GM23338 (cell line): ENCODE measurements around the gene POLA2. TPM values are rescaled to one million over a fixed set of nuclear protein-coding genes. Genes with fewer than 3 reads are reported as not detected.

Source experiments
- ATAC-seq: fragments of 200-7000 bp; cut with Tn5 transposase; 3 replicates; pipeline ENCODE4 v1.9.1; 2020
- DNase-seq: peaks from one replicate; pipeline ENCODE4 v3.0.0-alpha.2; 2015; ENCODE audit warnings: low spot score
- H2AFZ ChIP-seq: fragments of 200-600 bp; sonication (generic); 2 replicates; pipeline ENCODE4 v1.8.0; 2016; ENCODE audit warnings: antibody characterized with exemption, mild to moderate bottlenecking, moderate library complexity
- H3F3A ChIP-seq: fragments of 200-600 bp; sonication (generic); replicated peaks from 2 replicates; pipeline ENCODE4 v1.8.0; 2017; ENCODE audit warnings: antibody characterized with exemption, mixed run types, low read depth
- H3K27ac ChIP-seq: fragments of 200-600 bp; sonication (generic); 2 replicates; pipeline ENCODE4 v1.6.1; 2016; ENCODE audit warnings: low read depth
- H3K27me3 ChIP-seq: fragments of 200-600 bp; sonication (generic); 2 replicates; pipeline ENCODE4 v1.8.0; 2016; ENCODE audit warnings: mild to moderate bottlenecking, mixed run types, moderate library complexity; ENCODE audit not compliant: insufficient read depth
- H3K36me3 ChIP-seq: fragments of 200-600 bp; sonication (generic); 2 replicates; pipeline ENCODE4 v1.8.0; 2016; ENCODE audit warnings: mild to moderate bottlenecking; ENCODE audit not compliant: insufficient read depth
- H3K4me1 ChIP-seq: fragments of 200-600 bp; sonication (generic); 2 replicates; pipeline ENCODE4 v1.8.0; 2016; ENCODE audit warnings: mild to moderate bottlenecking, moderate library complexity; ENCODE audit not compliant: insufficient read depth
- H3K4me2 ChIP-seq: fragments of 200-600 bp; sonication (generic); 2 replicates; pipeline ENCODE4 v1.7.1; 2017; ENCODE audit warnings: mixed run types
- H3K4me3 ChIP-seq: fragments of 200-600 bp; sonication (generic); 2 replicates; pipeline ENCODE4 v1.6.1; 2016; ENCODE audit warnings: mixed run types
- H3K79me2 ChIP-seq: fragments of 200-600 bp; sonication (generic); replicated peaks from 2 replicates; pipeline ENCODE4 v1.8.0; 2017; ENCODE audit warnings: mild to moderate bottlenecking; ENCODE audit not compliant: insufficient read depth
- H3K9me2 ChIP-seq: fragments of 200-600 bp; sonication (generic); 2 replicates; pipeline ENCODE4 v1.8.0; 2017; ENCODE audit not compliant: insufficient read depth
- H4K20me1 ChIP-seq: fragments of 200-600 bp; sonication (generic); replicated peaks from 2 replicates; pipeline ENCODE4 v1.8.0; 2017; ENCODE audit warnings: mild to moderate bottlenecking; ENCODE audit not compliant: insufficient read depth
- H3K27ac Mint-ChIP-seq: 2 replicates; pipeline ENCODE4 v1.8.0; 2020; ENCODE audit warnings: inconsistent platforms, mild to moderate bottlenecking, moderate library complexity, mixed read lengths
- H3K27me3 Mint-ChIP-seq: 3 replicates; pipeline ENCODE4 v1.8.0; 2022; ENCODE audit warnings: low read depth, mild to moderate bottlenecking, moderate library complexity, mixed read lengths, inconsistent platforms; ENCODE audit not compliant: insufficient read depth, poor library complexity
- H3K36me3 Mint-ChIP-seq: 3 replicates; pipeline ENCODE4 v1.8.0; 2021; ENCODE audit warnings: low read depth, mild to moderate bottlenecking, inconsistent platforms, moderate library complexity, mixed read lengths
- H3K4me1 Mint-ChIP-seq: 3 replicates; pipeline ENCODE4 v1.8.0; 2020; ENCODE audit warnings: mild to moderate bottlenecking, inconsistent platforms, mixed read lengths
- H3K4me3 Mint-ChIP-seq: 3 replicates; pipeline ENCODE4 v1.8.0; 2021; ENCODE audit warnings: moderate library complexity, mild to moderate bottlenecking, inconsistent platforms, mixed read lengths
- H3K9me3 Mint-ChIP-seq: 3 replicates; pipeline ENCODE4 v1.8.0; 2020; ENCODE audit warnings: moderate library complexity, mild to moderate bottlenecking, inconsistent platforms, mixed read lengths
- EZH2 ChIP-seq: fragments of 200-600 bp; sonication (generic); IDR thresholded peaks from one replicate; pipeline ENCODE4 v1.8.0; 2017; ENCODE audit warnings: antibody characterized with exemption, mild to moderate bottlenecking, low read depth; ENCODE audit not compliant: unreplicated experiment
- JUNB ChIP-seq: IDR thresholded peaks from one replicate; pipeline ENCODE4 v1.6.1; 2016; ENCODE audit warnings: antibody characterized with exemption; ENCODE audit not compliant: unreplicated experiment
- POLR2AphosphoS5 ChIP-seq: IDR thresholded peaks from 2 replicates; pipeline ENCODE4 v1.6.1; 2016; ENCODE audit warnings: antibody characterized with exemption, low read depth
- ZNF331 ChIP-seq: fragments of 250-450 bp; sonication (Bioruptor Pico); IDR thresholded peaks from 2 replicates; pipeline ENCODE4 v1.5.0; 2020; ENCODE audit warnings: low read depth, mild to moderate bottlenecking, moderate library complexity
- polyA plus RNA-seq: library from polyadenylated mRNA; unstranded; fragments of >200 nt; fragmentation: Nextera tagmentation; extraction: Ambion mirVana; gene quantifications from 2 replicates; pipeline ENCODE4 v1.2.1, GENCODE V29; 2016
- total RNA-seq: library from RNA; depleted of rRNA; stranded (reverse); fragments of >200 nt; shearing (Covaris generic); gene quantifications from 2 replicates; pipeline ENCODE4 v1.2.3, GENCODE V29; 2014
- TF ChIP-seq, protein P1 (sequence below): IDR thresholded peaks from one replicate; pipeline ENCODE4 v1.6.1; 2018; ENCODE audit warnings: antibody characterized with exemption; ENCODE audit not compliant: unreplicated experiment
- TF ChIP-seq, protein P2 (sequence below): fragments of 250-450 bp; sonication (Bioruptor Pico); IDR thresholded peaks from 2 replicates; pipeline ENCODE4 v1.5.0; 2020; ENCODE audit warnings: mild to moderate bottlenecking, moderate library complexity
- TF ChIP-seq, protein P3 (sequence below), 2 experiments: fragments of 200-600 bp in 1 of 2; sonication (generic) in 1 of 2; conservative IDR thresholded peaks; 2 replicates each; pipeline versions ENCODE4 v1.5.1 to v1.6.1; 2016 to 2017; ENCODE audit warnings: antibody characterized with exemption in 2 of 2, low read depth in 2 of 2, mild to moderate bottlenecking in 2 of 2, moderate library complexity in 1 of 2

POLA2 gene
- total and polyA plus RNA-seq, 2 experiments from 2014 or later, result 22.5 to 30.4 TPM

DNA sequence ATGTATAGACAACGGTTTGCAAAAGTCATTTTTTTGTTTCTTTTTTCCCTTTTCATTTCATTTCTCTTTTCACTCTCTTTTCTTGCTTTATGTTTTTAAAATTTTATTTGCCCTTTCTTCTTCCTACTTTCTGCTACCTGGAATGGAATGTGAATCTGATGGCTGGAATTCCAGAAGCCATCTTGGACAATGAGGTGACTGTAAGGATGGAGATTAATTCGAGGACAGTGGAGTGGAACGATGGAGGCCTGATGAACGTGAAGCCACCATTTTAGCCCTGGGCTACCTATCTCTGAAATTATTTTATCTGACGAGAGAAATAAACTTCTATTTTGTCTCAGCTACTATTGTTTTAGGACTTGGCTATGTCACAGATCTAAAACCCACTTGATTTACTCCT is 2.8 kb upstream of the POLA2 start:
- Histone ChIP-seq H3K79me2 (peaks cover 20% of the 10 kb centered on the region), H4K20me1 (no peaks in the 10 kb centered on the region), H3K4me2 (no peak overlapping the region), H3K9me2 (no peaks in the 10 kb centered on the region), H2AFZ (no peak overlapping the region), H3K27me3 (no peaks in the 10 kb centered on the region), H3K4me3 (no peak overlapping the region), H3K36me3 (no peaks in the 10 kb centered on the region), H3K27ac (no peak overlapping the region), H3F3A (peaks cover 12% of the 10 kb centered on the region), H3K4me1 (peaks cover 10% of the 10 kb centered on the region)
- Mint-ChIP-seq H3K9me3 (no peaks in the 10 kb centered on the region; the same call in 2 of the 3 replicates), H3K36me3 (peaks cover 8% of the 10 kb centered on the region), H3K27me3 (peaks cover 18% of the 10 kb centered on the region), H3K27ac (no peak overlapping the region), H3K4me1 (peaks cover 16% of the 10 kb centered on the region), H3K4me3 (no peak overlapping the region; the same call in 2 of the 3 replicates)
- TF ChIP-seq POLR2AphosphoS5 (no peak), JUNB (no peak), ZNF331 (no peak), EZH2 (no peak)
- TF ChIP-seq, protein P1, sequence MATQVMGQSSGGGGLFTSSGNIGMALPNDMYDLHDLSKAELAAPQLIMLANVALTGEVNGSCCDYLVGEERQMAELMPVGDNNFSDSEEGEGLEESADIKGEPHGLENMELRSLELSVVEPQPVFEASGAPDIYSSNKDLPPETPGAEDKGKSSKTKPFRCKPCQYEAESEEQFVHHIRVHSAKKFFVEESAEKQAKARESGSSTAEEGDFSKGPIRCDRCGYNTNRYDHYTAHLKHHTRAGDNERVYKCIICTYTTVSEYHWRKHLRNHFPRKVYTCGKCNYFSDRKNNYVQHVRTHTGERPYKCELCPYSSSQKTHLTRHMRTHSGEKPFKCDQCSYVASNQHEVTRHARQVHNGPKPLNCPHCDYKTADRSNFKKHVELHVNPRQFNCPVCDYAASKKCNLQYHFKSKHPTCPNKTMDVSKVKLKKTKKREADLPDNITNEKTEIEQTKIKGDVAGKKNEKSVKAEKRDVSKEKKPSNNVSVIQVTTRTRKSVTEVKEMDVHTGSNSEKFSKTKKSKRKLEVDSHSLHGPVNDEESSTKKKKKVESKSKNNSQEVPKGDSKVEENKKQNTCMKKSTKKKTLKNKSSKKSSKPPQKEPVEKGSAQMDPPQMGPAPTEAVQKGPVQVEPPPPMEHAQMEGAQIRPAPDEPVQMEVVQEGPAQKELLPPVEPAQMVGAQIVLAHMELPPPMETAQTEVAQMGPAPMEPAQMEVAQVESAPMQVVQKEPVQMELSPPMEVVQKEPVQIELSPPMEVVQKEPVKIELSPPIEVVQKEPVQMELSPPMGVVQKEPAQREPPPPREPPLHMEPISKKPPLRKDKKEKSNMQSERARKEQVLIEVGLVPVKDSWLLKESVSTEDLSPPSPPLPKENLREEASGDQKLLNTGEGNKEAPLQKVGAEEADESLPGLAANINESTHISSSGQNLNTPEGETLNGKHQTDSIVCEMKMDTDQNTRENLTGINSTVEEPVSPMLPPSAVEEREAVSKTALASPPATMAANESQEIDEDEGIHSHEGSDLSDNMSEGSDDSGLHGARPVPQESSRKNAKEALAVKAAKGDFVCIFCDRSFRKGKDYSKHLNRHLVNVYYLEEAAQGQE, result no peak
- TF ChIP-seq, protein P2, sequence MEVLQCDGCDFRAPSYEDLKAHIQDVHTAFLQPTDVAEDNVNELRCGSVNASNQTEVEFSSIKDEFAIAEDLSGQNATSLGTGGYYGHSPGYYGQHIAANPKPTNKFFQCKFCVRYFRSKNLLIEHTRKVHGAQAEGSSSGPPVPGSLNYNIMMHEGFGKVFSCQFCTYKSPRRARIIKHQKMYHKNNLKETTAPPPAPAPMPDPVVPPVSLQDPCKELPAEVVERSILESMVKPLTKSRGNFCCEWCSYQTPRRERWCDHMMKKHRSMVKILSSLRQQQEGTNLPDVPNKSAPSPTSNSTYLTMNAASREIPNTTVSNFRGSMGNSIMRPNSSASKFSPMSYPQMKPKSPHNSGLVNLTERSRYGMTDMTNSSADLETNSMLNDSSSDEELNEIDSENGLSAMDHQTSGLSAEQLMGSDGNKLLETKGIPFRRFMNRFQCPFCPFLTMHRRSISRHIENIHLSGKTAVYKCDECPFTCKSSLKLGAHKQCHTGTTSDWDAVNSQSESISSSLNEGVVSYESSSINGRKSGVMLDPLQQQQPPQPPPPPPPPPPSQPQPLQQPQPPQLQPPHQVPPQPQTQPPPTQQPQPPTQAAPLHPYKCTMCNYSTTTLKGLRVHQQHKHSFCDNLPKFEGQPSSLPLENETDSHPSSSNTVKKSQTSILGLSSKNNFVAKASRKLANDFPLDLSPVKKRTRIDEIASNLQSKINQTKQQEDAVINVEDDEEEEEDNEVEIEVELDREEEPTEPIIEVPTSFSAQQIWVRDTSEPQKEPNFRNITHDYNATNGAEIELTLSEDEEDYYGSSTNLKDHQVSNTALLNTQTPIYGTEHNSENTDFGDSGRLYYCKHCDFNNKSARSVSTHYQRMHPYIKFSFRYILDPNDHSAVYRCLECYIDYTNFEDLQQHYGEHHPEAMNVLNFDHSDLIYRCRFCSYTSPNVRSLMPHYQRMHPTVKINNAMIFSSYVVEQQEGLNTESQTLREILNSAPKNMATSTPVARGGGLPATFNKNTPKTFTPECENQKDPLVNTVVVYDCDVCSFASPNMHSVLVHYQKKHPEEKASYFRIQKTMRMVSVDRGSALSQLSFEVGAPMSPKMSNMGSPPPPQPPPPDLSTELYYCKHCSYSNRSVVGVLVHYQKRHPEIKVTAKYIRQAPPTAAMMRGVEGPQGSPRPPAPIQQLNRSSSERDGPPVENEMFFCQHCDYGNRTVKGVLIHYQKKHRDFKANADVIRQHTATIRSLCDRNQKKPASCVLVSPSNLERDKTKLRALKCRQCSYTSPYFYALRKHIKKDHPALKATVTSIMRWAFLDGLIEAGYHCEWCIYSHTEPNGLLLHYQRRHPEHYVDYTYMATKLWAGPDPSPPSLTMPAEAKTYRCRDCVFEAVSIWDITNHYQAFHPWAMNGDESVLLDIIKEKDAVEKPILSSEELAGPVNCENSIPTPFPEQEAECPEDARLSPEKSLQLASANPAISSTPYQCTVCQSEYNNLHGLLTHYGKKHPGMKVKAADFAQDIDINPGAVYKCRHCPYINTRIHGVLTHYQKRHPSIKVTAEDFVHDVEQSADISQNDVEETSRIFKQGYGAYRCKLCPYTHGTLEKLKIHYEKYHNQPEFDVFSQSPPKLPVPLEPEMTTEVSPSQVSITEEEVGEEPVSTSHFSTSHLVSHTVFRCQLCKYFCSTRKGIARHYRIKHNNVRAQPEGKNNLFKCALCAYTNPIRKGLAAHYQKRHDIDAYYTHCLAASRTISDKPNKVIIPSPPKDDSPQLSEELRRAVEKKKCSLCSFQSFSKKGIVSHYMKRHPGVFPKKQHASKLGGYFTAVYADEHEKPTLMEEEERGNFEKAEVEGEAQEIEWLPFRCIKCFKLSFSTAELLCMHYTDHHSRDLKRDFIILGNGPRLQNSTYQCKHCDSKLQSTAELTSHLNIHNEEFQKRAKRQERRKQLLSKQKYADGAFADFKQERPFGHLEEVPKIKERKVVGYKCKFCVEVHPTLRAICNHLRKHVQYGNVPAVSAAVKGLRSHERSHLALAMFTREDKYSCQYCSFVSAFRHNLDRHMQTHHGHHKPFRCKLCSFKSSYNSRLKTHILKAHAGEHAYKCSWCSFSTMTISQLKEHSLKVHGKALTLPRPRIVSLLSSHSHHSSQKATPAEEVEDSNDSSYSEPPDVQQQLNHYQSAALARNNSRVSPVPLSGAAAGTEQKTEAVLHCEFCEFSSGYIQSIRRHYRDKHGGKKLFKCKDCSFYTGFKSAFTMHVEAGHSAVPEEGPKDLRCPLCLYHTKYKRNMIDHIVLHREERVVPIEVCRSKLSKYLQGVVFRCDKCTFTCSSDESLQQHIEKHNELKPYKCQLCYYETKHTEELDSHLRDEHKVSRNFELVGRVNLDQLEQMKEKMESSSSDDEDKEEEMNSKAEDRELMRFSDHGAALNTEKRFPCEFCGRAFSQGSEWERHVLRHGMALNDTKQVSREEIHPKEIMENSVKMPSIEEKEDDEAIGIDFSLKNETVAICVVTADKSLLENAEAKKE, result no peak
- TF ChIP-seq, protein P3, sequence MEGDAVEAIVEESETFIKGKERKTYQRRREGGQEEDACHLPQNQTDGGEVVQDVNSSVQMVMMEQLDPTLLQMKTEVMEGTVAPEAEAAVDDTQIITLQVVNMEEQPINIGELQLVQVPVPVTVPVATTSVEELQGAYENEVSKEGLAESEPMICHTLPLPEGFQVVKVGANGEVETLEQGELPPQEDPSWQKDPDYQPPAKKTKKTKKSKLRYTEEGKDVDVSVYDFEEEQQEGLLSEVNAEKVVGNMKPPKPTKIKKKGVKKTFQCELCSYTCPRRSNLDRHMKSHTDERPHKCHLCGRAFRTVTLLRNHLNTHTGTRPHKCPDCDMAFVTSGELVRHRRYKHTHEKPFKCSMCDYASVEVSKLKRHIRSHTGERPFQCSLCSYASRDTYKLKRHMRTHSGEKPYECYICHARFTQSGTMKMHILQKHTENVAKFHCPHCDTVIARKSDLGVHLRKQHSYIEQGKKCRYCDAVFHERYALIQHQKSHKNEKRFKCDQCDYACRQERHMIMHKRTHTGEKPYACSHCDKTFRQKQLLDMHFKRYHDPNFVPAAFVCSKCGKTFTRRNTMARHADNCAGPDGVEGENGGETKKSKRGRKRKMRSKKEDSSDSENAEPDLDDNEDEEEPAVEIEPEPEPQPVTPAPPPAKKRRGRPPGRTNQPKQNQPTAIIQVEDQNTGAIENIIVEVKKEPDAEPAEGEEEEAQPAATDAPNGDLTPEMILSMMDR (conservative IDR thresholded peaks at IDR 0.05; ENCODE audit: low read depth in 2 of 2), result no peak
- ATAC-seq (no peak), DNase-seq (no peak)
